Fibroblast of peridontal ligament (primary cell): ENCODE data around the gene GPR152.
"Not testable (repeated sequence)": the region's sequence is repeated elsewhere in the genome, so short reads cannot be mapped to it uniquely, and the experiment has no call there.

ENCODE experiments used
- DNase-seq: peaks from one replicate; pipeline ENCODE4 v3.0.0-alpha.2; 2010; ENCODE audit errors: extremely low read depth

The GPR152 gene

DNA sequence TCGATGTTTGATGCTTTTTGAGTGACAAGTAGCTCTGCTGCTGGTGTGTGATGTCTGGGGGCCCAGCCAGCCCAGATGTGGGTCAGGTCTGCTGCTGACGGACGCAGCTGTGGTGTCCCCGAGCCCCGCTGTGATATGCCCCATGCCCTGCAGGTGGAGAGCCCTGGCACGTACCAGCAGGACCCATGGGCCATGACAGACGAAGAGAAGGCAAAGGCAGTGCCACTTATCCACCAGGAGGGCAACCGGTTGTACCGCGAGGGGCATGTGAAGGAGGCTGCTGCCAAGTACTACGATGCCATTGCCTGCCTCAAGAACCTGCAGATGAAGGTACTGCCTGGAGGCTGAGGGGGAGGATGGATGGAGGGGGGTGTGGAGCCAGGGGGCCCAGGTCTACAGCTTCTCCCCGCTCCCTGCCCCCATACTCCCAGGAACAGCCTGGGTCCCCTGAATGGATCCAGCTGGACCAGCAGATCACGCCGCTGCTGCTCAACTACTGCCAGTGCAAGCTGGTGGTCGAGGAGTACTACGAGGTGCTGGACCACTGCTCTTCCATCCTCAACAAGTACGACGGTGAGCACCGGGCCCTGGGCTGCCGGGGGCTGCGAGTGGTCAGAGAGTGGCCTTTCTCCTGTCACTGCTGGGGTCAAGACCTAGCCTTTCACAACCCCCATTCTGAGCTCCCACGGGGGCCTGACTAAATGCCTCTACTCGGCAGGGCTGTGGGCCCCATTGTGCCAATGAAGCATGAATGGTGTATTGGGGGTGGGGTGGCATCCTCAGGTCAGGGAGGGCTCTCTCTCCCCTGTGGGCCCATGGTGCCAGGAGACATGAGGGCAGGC, 37.6 kb upstream of the GPR152 start:
- no peak for DNase-seq

- DNase-seq, result no peak
These were observed 36.8 kb upstream of the GPR152 start for GRCh38 chr11:67489203-67489884.

GRCh38 chr11:67486481-67487195, 34.1 kb upstream of the GPR152 start:
- DNase-seq, result no peak

DNA sequence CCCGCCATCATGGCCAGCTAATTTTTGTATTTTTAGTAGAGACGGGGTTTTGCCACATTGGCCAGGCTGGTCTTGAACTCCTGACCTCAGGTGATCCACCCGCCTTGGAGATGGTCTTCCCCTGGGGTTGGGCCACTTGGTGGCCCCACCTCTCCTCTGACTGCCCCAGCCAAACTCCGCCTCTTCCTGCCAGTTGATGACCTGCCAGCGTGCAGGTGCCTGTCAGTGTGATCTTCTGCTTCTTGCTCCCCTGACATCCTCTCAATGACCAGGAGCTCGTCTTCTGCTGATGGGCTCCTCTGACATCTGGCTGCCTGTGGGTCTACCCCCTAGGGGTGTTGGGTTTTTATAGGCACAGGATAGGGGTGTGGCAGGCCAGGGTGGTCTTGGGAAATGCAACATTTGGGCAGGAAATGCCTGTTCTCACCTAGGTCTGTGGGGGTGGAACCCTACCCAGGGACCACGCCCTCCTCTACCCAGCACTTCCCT, 33.4 kb upstream of the GPR152 start:
- not testable (repeated sequence) for DNase-seq

DNA sequence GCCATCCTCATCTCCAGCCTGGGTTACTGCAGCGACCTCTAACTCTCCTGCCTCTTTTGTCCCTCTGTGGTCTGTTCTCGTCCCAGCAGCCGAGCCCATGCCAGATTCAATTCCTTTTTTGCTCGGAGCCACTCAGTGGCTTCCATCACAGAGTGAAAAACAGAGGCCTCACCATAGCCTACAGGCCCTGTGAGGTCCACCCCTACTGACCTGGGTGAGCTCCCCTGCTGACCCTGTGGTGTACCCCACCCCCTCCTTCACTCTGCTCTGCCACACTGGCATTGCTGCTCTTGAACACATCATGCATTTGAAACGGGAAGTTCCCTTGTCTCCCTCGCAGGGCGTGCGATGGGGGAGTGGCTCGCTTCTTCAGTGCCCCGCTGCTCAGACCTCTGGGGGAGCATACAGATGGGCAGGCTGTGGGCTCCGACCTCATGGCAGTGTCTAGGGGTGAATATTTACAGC, 32.4 kb upstream of the GPR152 start:
- no peak for DNase-seq

- DNase-seq, result no peak
These were observed 31.5 kb upstream of the GPR152 start for GRCh38 chr11:67483831-67484665.

GRCh38 chr11:67482827-67483798, 30.6 kb upstream of the GPR152 start, which contains the start of gene AIP:
Gene AIP, plus strand, starts transcription at chr11:67483026. Its CDS starts 133 bp downstream, at chr11:67483159.
- DNase-seq, result peak; percentile 97

DNA sequence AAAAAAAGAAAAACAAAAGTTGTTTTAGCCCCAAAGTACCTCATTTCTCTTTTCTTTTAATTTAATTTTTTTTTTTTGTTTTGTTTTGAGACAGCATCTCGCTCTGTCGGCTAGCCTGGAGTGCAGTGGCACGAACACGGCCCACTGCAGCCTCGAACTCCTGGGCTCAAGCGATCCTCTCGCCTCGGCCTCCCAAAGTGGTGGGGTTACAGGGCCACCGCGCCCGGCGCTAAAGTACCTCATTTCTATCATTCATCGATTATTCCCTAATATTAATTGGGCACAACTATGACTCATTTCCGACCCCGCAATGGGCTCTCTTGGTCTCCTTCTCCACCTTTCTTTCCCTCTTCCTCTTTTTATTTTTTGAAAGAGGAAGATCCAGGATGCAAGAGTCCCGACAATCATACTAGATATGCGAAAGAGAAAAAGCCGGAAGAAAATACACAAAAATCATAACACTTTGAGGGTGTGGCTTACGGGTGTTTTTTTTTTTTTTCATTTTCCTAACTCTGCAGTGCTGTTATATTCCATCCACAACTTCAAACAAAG, 29.8 kb upstream of the GPR152 start:
- no peak for DNase-seq

GRCh38 chr11:67477344-67478050, 25.0 kb upstream of the GPR152 start:
- DNase-seq, result not testable (repeated sequence)

DNA sequence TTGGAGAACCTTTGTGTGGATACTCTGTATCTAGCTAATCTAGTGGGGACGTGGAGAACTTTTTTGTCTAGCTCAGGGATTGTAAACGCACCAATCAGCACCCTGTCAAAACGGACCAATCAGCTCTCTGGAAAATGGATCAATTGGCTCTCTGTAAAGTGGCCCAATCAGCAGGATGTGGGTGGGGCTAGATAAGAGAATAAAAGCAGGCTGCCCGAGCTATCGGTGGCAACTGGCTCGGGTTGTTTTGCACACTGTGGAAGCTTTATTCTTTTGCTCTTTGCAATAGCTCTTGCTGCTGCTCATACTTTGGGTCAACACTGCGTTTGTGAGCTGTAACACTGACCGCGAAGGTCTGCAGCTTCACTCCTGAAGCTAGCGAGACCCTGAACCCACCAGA, 24.2 kb upstream of the GPR152 start:
- not testable (repeated sequence) for DNase-seq

DNA sequence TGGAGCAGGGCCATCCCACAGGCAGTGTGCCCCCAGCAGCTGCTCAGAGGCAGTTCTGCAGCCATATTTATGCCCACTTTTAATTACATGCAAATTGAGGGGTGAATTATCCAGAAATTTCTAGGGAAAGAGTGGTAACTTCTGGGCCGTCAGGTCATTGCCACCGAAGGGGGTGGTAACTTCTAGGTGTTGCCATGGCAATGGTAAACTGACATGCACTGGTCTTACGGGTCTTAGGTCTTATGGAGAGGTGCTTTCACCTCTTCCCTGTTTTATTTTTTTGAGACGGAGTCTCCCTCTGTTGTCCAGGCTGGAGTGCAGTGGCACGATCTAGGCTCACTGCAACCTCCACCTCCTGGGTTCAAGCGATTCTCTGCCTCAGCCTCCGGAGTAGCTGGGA, 20.4 kb upstream of the GPR152 start:
- no peak for DNase-seq

DNA sequence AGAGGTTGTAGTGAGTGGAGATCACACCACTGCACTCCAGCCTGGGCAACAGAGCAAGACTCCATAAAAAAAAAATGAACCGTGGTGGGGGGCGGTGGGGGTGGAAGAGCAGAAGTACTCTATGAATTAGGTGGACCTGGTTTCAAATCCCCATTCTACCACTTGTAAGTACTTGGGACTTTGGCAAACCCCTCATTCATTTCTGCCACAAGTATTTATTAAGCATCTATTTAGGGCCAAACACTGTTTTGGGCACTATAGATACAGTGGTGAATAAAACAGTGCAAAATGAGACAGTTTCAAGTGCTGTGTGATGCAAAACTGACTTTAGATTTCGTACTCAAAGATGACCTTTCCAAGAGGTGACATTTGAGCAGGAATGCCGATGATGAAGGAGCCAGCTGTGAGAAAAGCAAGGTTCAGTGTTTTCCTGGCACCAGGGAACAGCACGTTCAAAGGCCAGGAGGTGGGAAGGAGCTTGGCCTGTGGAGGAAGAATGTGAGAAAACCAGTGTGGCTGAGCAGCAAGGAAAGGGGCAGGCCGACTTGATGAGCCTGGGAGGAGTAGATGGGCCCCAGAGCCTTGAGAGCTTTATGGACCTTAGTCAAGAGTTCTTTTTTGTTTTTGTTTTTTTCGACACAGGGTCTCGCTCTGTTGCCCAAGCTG, 17.9 kb upstream of the GPR152 start:
- DNase-seq, result no peak

DNA sequence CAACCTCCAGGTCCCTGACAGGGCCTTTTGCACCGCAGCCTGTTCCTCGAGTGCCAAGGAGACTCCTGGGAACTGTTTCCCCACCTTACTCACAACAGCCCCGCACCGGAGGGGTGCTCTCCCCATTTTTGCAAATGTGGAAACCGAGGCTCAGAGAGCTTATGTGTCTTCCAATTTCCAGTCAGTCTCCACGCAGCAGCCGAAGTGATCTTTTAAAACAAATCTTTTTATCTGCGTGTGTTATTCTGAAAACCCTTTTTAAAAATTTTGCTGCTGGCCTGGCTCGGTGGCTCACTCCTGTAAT, 16.9 kb upstream of the GPR152 start:
- no peak for DNase-seq

DNA sequence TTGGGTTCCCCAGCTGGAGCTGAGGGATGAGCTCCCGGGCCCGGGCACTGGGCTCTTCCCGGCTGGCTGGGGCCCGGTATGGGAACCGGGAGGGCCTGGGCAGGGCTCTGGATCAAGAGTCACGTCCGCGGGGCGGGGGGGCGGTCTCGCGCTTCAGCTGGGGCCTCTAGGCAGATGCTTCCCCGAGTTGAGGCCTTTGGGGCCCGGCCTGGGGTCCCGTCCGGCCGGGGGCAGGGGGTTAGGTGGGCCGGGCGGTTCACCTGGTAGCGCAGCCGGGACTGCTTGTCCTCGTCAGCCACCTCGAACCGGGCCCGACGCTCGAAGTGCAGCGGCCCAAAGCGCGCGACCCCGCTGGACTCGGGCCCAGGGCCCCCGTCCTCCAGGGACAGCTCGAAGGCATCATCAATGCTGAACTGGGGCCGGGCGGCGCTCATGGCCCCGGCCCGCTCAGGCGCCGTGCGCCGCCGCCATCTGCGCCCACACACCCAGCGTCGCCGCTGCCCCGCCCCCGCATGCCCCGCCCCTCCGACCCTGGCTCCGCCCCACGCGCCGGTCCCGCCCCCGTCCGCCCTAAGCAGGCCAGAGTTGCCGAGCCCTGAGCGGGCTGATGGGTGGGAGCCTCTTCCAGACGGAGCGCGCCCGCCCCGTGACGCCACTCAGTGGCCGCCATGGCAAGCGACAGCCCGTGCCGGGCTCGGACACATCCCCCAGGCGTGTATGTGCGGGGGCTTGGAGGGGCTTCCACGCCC, 16.4 kb upstream of the GPR152 start, which contains the start of gene TMEM134:
TSS of gene TMEM134 (minus strand) at position 493 of the 749 bp plus-strand sequence. CDS start at position 434, 59 bp downstream.
- peak; percentile 84 for DNase-seq

GRCh38 chr11:67468456-67468758, 15.9 kb upstream of the GPR152 start:
- peak; percentile 5 for DNase-seq

DNA sequence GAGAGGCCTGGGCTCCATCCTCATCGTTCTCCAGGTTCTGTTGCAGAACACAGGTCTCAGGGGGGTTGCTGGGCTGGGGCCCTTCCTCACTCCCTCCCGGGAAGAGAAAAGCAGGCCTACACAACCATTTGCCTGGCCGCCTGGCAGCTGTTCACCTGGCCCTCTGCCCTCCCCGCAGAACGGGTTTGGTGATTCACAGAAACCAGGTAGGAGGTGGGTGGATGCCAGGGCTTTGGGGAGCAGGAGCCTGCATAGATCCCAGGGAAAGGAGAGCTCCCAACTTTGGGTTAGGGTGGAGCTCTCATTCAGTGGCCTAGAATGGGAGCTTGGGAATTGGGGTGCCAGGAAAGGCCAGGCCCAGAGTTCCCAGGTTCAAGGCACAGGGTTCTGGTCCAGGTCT, 15.5 kb upstream of the GPR152 start:
- no peak for DNase-seq

GRCh38 chr11:67466962-67467771, 14.6 kb upstream of the GPR152 start:
- DNase-seq, result no peak
